ENCODE results near the gene DHX29.

DNA sequence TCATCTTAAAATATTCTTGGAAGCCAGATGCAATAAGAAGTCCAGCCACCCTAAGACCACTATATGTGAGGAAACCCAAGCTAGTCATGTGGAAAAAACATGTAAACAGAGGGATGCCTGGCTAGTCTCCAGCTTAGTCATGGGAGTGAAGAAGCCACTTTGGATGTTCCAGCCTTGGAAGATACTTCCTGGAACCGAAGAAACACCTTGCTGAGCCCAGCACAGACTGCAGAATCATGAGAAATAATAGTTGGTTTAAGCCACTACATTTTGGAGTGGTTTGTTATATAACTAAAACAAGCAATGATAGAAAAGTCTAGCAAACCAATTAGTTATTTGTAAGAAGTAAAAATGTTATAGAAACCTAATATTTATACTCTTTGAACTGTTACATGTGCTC is 12.6 kb downstream of the DHX29 start:
- TF ChIP-seq, protein P1, sequence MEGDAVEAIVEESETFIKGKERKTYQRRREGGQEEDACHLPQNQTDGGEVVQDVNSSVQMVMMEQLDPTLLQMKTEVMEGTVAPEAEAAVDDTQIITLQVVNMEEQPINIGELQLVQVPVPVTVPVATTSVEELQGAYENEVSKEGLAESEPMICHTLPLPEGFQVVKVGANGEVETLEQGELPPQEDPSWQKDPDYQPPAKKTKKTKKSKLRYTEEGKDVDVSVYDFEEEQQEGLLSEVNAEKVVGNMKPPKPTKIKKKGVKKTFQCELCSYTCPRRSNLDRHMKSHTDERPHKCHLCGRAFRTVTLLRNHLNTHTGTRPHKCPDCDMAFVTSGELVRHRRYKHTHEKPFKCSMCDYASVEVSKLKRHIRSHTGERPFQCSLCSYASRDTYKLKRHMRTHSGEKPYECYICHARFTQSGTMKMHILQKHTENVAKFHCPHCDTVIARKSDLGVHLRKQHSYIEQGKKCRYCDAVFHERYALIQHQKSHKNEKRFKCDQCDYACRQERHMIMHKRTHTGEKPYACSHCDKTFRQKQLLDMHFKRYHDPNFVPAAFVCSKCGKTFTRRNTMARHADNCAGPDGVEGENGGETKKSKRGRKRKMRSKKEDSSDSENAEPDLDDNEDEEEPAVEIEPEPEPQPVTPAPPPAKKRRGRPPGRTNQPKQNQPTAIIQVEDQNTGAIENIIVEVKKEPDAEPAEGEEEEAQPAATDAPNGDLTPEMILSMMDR (IDR thresholded peaks at IDR 0.05 in 2 of 3, conservative IDR thresholded peaks at IDR 0.05 in 1 of 3; ENCODE audit: borderline replicate concordance in 1 of 3, insufficient read depth in 1 of 3, low read depth in 2 of 3, low read length in 2 of 3), result no peak
- TF ChIP-seq POLR2A (IDR thresholded peaks at IDR 0.05; ENCODE audit: borderline replicate concordance, extremely low read depth, insufficient read depth, insufficient read length) (no peak), TCF7L2 (IDR thresholded peaks at IDR 0.05; ENCODE audit: borderline replicate concordance, extremely low read depth, insufficient read depth, insufficient read length) (no peak), POLR2AphosphoS5 (IDR thresholded peaks at IDR 0.05; ENCODE audit: low read depth, low read length) (no peak), SIN3A (IDR thresholded peaks at IDR 0.05; ENCODE audit: low read depth) (no peak), ZNF274 (IDR thresholded peaks at IDR 0.05; ENCODE audit: low read depth, low read length) (no peak)
- TF ChIP-seq, protein P2, sequence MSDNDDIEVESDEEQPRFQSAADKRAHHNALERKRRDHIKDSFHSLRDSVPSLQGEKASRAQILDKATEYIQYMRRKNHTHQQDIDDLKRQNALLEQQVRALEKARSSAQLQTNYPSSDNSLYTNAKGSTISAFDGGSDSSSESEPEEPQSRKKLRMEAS (IDR thresholded peaks at IDR 0.05), result no peak

Data from HCT116 (cell line).